ENCODE results near the gene GABRR3. TPM values are rescaled to one million over a fixed set of nuclear protein-coding genes. Genes with fewer than 3 reads are reported as not detected.
A peak's percentile ranks its signal among the peaks of the same experiment; 100 is the strongest.

Gene GABRR3
- total and polyA plus RNA-seq, 2 experiments from 2014 or later, result not detected

- no peaks in the 10 kb centered on the region for H3K79me2 ChIP-seq
Measured at GRCh38 chr3:98025392-98025945, 9.6 kb downstream of the GABRR3 start.

GRCh38 chr3:98022978-98023820 is 11.9 kb downstream of the GABRR3 start:
- H3K27ac ChIP-seq, result no peak overlapping the region
- TF ChIP-seq EZH2 (IDR thresholded peaks at IDR 0.05; ENCODE audit: borderline replicate concordance), result no peak
- TF ChIP-seq CTCF (IDR thresholded peaks at IDR 0.05; ENCODE audit: poor library complexity), result peak; percentile 99
- H3K4me3 ChIP-seq, result no peak overlapping the region
- no peaks in the 10 kb centered on the region for H3K36me3 ChIP-seq (replicated peaks; ENCODE audit: insufficient read depth, low read depth)
- WGBS (ENCODE audit: low lambda C conversion rate, missing lambda C conversion rate), result 31% methylated on average over 13 of the region's 13 CpGs
- H3K4me2 ChIP-seq, result no peak overlapping the region
- H4K20me1 ChIP-seq (ENCODE audit: insufficient read depth, poor library complexity, severe bottlenecking), result no peaks in the 10 kb centered on the region
- no peak overlapping the region for H2AFZ ChIP-seq
- H3K9me3 ChIP-seq (ENCODE audit: low read depth), result no peaks in the 10 kb centered on the region
- peaks cover 8% of the 10 kb centered on the region for H3K4me1 ChIP-seq (ENCODE audit: insufficient read depth)
- no peaks in the 10 kb centered on the region for H3K27me3 ChIP-seq
- no peaks in the 10 kb centered on the region for H3K79me2 ChIP-seq
- no peaks in the 10 kb centered on the region for H3K9me2 ChIP-seq (replicated peaks; ENCODE audit: insufficient read depth)
- peak; percentile 90 for DNase-seq (ENCODE audit: low spot score)

More at GRCh38 chr3:98025392-98025945, 9.6 kb downstream of the GABRR3 start:
- Histone ChIP-seq H3K4me3 (no peak overlapping the region), H3K4me1 (ENCODE audit: insufficient read depth) (peaks cover 8% of the 10 kb centered on the region), H3K27ac (no peak overlapping the region), H3K4me2 (no peak overlapping the region), H3K9me2 (replicated peaks; ENCODE audit: insufficient read depth) (no peaks in the 10 kb centered on the region), H3K36me3 (replicated peaks; ENCODE audit: insufficient read depth, low read depth) (no peaks in the 10 kb centered on the region), H2AFZ (no peak overlapping the region), H3K9me3 (ENCODE audit: low read depth) (no peaks in the 10 kb centered on the region), H4K20me1 (ENCODE audit: insufficient read depth, poor library complexity, severe bottlenecking) (no peaks in the 10 kb centered on the region), H3K27me3 (no peaks in the 10 kb centered on the region)
- no peak for DNase-seq (ENCODE audit: low spot score)
- WGBS (ENCODE audit: low lambda C conversion rate, missing lambda C conversion rate), result 100% methylated on average over 4 of the region's 4 CpGs
- TF ChIP-seq CTCF (IDR thresholded peaks at IDR 0.05; ENCODE audit: poor library complexity), result no peak
- TF ChIP-seq EZH2phosphoT487 (IDR thresholded peaks at IDR 0.05; ENCODE audit: low read depth, severe bottlenecking, unreplicated experiment), result no peak
- TF ChIP-seq EZH2 (IDR thresholded peaks at IDR 0.05; ENCODE audit: borderline replicate concordance), result no peak

- H3K27me3 ChIP-seq, result no peaks in the 10 kb centered on the region
- no peak overlapping the region for H3K4me2 ChIP-seq
- no peaks in the 10 kb centered on the region for H3K9me2 ChIP-seq (replicated peaks; ENCODE audit: insufficient read depth)
- H3K4me3 ChIP-seq, result no peak overlapping the region
- DNase-seq (ENCODE audit: low spot score), result peak; percentile 31
- H3K4me1 ChIP-seq (ENCODE audit: insufficient read depth), result peaks cover 8% of the 10 kb centered on the region
- H3K79me2 ChIP-seq, result no peaks in the 10 kb centered on the region
- 48% methylated on average over 5 of the region's 5 CpGs for WGBS (ENCODE audit: low lambda C conversion rate, missing lambda C conversion rate)
- no peaks in the 10 kb centered on the region for H3K36me3 ChIP-seq (replicated peaks; ENCODE audit: insufficient read depth, low read depth)
- no peaks in the 10 kb centered on the region for H4K20me1 ChIP-seq (ENCODE audit: insufficient read depth, poor library complexity, severe bottlenecking)
- no peak overlapping the region for H2AFZ ChIP-seq
- TF ChIP-seq EZH2 (IDR thresholded peaks at IDR 0.05; ENCODE audit: borderline replicate concordance) (no peak), EZH2phosphoT487 (IDR thresholded peaks at IDR 0.05; ENCODE audit: low read depth, severe bottlenecking, unreplicated experiment) (no peak), CTCF (IDR thresholded peaks at IDR 0.05; ENCODE audit: poor library complexity) (no peak)
- H3K9me3 ChIP-seq (ENCODE audit: low read depth), result no peaks in the 10 kb centered on the region
- H3K27ac ChIP-seq, result no peak overlapping the region
Measured at GRCh38 chr3:98021830-98022560, 13.1 kb downstream of the GABRR3 start.
